ENCODE measurements around the gene CHST9.

The CHST9 gene

DNA sequence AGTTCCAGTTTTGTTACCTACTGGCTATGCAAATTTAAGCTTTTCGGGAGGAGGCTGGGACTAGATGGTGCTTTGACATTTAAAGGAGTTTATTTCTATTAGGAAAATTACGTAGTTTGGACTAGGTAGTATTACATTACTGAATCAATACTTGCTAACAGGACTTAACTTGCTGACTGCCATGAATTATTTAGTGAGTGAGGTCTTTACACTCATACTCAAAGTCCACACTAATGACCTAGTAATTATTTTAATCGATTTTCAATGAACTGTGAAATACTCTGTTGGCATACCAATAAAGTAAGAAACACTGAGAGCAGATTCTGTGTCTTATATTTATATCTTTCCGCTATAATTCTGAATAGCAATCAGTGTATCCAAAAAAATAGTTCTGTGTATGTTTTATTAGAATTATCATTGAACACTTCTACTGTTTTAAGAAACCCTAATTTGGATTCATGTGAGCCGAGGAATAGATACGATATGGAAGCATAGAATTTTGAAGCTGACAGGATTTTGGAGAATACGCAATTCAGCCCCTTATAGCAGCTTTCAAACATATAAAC lies 55.0 kb downstream of the CHST9 start:
- no peak overlapping the region for H3K4me3 ChIP-seq (ENCODE audit: control insufficient read depth, low read depth, low read length)
- TF ChIP-seq, protein P1, sequence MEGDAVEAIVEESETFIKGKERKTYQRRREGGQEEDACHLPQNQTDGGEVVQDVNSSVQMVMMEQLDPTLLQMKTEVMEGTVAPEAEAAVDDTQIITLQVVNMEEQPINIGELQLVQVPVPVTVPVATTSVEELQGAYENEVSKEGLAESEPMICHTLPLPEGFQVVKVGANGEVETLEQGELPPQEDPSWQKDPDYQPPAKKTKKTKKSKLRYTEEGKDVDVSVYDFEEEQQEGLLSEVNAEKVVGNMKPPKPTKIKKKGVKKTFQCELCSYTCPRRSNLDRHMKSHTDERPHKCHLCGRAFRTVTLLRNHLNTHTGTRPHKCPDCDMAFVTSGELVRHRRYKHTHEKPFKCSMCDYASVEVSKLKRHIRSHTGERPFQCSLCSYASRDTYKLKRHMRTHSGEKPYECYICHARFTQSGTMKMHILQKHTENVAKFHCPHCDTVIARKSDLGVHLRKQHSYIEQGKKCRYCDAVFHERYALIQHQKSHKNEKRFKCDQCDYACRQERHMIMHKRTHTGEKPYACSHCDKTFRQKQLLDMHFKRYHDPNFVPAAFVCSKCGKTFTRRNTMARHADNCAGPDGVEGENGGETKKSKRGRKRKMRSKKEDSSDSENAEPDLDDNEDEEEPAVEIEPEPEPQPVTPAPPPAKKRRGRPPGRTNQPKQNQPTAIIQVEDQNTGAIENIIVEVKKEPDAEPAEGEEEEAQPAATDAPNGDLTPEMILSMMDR (IDR thresholded peaks at IDR 0.05; ENCODE audit: control insufficient read depth, insufficient read depth, low read depth, low read length, missing control alignments), result no peak
- no peak for DNase-seq (ENCODE audit: low read depth)

DNA sequence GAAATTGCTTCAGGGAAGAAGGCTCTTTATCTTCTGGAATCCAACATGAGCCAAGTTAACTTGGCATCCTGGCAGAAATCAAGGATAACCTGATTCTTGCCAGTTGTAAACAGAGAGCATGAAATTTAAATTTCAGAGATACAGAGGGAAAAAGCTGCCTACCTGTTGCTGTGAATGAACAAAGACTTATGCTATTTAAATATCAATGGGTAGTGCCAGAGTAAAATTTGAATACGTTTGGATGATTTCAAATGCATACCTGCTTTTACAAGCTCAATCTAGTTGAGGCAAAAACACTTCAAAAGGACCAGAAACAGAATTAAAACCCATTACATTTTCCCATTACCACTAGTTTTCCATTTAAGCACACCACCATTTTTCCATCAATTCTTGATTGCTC lies 60.9 kb downstream of the CHST9 start:
- H3K4me3 ChIP-seq (ENCODE audit: control insufficient read depth, low read depth, low read length), result no peak overlapping the region
- TF ChIP-seq, protein P1 (IDR thresholded peaks at IDR 0.05; ENCODE audit: control insufficient read depth, insufficient read depth, low read depth, low read length, missing control alignments), result no peak
- DNase-seq (ENCODE audit: low read depth), result no peak

DNA sequence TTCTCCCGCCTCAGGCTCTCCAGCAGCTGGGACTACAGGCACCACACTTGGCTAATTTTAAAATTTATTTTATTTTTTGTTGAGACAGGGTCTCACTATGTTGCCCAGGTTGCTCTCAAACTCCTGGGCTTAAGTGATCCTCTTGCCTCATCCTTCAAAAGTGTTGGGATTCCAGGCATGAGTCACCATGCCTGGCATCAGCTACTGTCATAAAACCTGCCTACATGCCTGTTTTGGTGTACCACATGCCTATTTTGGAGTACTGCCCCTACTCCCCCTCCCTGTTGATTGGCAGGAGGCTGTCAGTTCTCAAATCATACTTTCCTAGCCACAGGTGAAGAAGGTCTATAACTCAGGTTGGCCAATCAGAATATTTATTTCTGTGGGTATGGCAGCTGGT lies 64.0 kb downstream of the CHST9 start:
- TF ChIP-seq, protein P1 (IDR thresholded peaks at IDR 0.05; ENCODE audit: control insufficient read depth, insufficient read depth, low read depth, low read length, missing control alignments), result no peak
- no peak overlapping the region for H3K4me3 ChIP-seq (ENCODE audit: control insufficient read depth, low read depth, low read length)
- DNase-seq (ENCODE audit: low read depth), result no peak

DNA sequence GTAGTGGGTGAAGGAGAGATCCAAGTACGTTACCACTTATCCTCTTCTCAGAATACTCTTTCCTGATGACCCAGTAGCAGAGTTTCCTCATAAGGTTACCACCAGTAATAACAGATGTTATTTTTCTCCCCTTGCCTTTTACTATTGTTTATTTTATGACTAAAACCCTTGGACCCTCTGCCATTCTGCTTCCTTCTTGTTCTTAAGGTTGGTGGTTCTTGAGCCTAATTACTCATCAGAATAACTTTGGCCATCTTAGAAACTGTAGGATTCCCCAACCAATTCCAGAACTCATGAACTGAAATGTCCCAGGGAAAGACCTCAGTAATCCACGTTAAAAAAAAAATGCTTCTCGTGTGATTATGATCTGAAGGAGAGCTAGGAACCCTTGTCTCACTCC lies 64.9 kb downstream of the CHST9 start:
- no peak overlapping the region for H3K4me3 ChIP-seq (ENCODE audit: control insufficient read depth, low read depth, low read length)
- TF ChIP-seq, protein P1 (IDR thresholded peaks at IDR 0.05; ENCODE audit: control insufficient read depth, insufficient read depth, low read depth, low read length, missing control alignments), result no peak
- no peak for DNase-seq (ENCODE audit: low read depth)

DNA sequence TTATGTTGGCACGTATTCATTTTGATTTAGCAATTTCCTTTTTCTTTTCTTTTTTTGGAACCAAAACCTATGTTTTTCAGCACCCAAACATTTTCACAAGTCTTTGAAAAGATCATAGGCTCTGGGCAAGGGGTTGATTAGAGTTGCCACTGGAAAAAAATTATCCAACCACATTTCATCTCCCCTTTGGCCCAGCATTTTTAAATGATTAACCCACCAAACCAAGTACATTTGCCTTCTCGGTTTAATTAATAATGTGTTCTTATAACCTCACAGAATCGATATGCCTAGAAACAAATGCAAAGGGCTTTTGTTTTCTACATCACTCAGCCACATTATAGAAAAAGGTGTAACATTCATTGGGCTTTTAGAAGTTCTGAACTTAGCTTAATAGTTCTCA lies 66.1 kb downstream of the CHST9 start:
- TF ChIP-seq, protein P1 (IDR thresholded peaks at IDR 0.05; ENCODE audit: control insufficient read depth, insufficient read depth, low read depth, low read length, missing control alignments), result no peak
- H3K4me3 ChIP-seq (ENCODE audit: control insufficient read depth, low read depth, low read length), result no peak overlapping the region
- no peak for DNase-seq (ENCODE audit: low read depth)

DNA sequence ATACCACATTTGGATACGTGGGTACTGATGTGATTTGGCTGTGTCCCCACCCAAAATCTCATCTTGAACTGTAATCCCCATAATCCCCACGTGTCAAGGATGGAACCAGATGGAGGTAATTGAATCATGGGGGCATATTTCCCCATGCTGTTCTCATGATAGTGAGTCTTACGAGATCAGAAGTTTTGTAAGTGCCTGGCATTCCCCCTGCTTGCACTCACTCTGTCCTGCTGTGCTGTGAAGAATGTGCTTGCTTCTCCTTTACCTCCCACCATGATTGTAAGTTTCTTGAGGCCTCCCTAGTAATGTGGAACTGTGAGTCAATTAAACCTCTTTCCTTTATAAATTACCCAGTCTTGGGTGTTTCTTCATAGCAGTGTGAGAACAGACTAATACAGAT lies 70.3 kb downstream of the CHST9 start:
- TF ChIP-seq, protein P1 (IDR thresholded peaks at IDR 0.05; ENCODE audit: control insufficient read depth, insufficient read depth, low read depth, low read length, missing control alignments), result no peak
- no peak overlapping the region for H3K4me3 ChIP-seq (ENCODE audit: control insufficient read depth, low read depth, low read length)
- no peak for DNase-seq (ENCODE audit: low read depth)

DNA sequence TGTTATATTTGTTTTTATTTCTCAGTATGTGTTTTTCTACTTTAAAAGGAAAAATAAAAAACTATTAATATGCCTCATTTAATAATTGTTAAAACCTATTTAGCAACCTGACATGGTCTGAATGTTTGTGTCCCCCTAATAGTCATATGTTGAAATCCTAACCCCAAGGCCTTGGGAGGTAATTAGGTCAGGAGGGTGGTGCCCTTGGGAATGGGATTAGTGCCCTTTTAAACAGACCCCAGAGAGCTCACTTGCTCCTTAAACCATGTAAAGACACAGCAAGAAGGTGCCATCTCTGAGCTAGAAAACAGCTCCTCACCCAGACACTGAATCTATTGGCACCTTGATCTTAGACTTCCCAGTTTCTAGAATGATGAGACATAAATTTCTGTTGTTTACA lies 71.8 kb downstream of the CHST9 start:
- no peak overlapping the region for H3K4me3 ChIP-seq (ENCODE audit: control insufficient read depth, low read depth, low read length)
- DNase-seq (ENCODE audit: low read depth), result no peak
- TF ChIP-seq, protein P1 (IDR thresholded peaks at IDR 0.05; ENCODE audit: control insufficient read depth, insufficient read depth, low read depth, low read length, missing control alignments), result no peak

Data from AG09309 (cell line).